IPS-18c (cell line): ENCODE results near the gene REL.
"Not testable (repeated sequence)": the region's sequence is repeated elsewhere in the genome, so short reads cannot be mapped to it uniquely, and the experiment has no call there.

Source experiments
- H3K4me3 ChIP-seq: 2 replicates; pipeline ENCODE4 v1.7.0; 2013; ENCODE audit warnings: low read depth, mild to moderate bottlenecking, low read length, moderate library complexity; ENCODE audit not compliant: insufficient read depth
- H3K9me3 ChIP-seq: one replicate; pipeline ENCODE4 v1.6.1; 2013; ENCODE audit warnings: mild to moderate bottlenecking, low read length, moderate library complexity; ENCODE audit not compliant: control insufficient read depth, insufficient read depth

The REL gene

DNA sequence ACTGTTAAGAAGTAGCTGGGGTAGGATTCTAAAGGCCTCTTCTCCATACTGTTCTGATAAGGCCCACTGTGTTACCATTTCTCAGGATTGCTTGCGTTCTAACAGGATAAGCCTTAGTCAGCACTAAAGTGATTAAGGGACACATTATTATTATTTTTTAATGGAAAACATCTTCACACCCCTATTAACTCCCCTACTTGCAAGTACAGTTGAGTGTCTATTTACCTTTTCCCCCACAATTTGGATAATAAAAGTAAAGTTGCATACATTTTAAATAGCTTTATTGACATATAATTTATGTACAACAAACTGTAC is 9.0 kb downstream of the REL start:
- Histone ChIP-seq H3K9me3 (peaks cover 2% of the 10 kb centered on the region), H3K4me3 (no peak overlapping the region)

DNA sequence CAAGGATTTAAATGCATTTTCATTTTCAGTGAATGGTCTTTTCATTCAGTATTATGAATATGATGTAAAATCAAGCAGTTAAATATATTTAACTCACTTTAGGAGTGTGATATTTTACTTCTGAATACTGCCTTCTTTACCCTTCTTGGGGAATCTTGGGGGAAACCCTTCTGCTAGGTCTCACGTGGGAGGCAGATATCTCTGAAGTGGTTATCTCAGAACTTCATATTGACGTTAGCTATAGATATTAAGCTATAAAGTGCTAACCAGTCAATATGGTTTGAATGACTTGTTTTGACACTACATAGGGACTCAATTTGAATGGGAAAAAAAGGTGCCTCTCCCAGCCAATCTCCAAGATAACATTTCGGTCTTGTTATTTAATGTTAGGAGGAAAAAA is 9.8 kb downstream of the REL start:
- peaks cover 2% of the 10 kb centered on the region for H3K9me3 ChIP-seq

DNA sequence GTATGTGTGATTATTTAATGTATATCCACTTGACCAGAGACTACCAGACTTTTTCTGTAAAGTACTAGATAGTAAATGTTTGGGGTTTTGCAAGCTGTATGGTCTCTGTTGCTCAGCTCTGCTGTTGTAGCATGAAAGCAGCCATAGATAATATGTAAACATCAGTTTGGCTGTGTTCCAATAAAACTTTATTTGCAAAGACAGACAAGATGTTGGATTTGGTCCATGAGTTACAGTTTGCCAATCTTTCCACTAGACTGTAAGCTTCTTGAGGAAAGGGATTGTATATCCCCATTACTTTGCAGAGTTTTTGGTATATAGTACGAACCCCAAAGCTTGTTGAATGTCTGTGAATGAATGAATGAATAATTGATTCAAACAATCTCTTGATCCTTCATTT is 17.2 kb downstream of the REL start:
- Histone ChIP-seq H3K9me3 (no peaks in the 10 kb centered on the region), H3K4me3 (no peak overlapping the region)

More for the DNA sequence above, 9.8 kb downstream of the REL start:
- no peak overlapping the region for H3K4me3 ChIP-seq

DNA sequence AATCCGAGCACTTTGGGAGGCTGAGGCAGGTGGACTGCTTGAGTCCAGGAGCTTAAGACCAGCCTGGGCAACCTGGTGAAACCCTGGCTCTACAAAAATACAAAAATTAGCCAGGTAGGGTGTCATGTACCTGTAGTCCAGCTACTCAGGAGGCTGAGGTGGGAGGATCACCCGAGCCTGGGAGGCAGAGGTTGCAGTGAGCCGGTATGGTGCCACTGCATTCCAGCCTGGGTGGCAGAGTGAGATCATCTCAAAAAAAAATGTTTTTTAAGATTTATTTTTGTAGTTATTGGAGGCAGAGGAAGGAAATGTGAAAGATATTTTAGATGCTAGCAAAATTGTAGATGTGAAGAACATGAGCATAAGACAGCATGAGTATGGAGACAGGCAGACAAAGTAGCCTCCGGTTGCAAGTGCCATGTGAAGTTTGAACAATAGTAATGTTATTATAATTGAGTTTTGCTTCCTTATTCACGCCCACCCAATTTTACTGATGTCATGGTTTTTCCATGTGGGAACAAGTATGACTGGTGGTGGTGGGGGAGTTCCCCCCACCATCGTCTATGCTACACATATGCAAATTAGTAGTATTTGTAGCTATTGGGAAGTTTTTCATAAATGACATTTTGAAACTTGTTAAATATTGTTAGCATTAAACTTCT is 18.0 kb downstream of the REL start:
- H3K9me3 ChIP-seq: no peaks in the 10 kb centered on the region
- no peak overlapping the region for H3K4me3 ChIP-seq

DNA sequence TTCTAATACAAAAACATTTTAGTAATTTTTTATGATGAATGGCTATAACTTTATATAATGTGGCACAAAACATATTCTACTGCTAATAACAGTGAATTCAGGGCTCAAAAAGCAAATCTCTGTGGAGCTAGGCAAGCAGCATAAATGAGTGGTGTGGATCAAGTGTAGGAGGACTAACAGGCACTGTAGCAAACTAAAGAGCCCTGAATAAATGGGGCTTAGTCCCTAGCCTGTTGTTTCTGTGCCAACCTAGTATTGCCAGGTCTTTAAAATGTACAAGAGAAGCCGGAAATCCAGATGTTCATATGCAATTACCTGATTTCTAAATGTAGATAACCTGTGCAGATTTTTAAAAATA is 18.5 kb downstream of the REL start:
- no peaks in the 10 kb centered on the region for H3K9me3 ChIP-seq
- no peak overlapping the region for H3K4me3 ChIP-seq

DNA sequence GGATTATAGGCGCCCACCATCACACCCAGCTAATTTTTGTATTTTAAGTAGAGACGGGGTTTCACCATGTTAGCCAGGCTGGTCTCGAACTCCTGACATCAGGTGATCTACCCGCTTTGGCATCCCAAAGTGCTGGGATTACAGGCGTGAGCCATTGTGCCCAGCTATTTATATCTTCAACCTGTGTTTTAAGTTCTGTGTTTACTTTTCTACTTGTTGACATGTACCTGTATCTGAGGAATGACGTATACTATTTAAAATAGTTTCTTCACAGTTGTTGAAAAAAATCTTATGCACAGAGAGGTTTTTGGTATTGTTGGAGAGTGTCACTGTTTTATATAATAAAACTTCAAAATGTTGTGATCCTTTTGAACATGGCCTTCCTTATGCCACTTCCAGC is 19.9 kb downstream of the REL start:
- H3K4me3 ChIP-seq, H3K9me3 ChIP-seq: not testable (repeated sequence)

DNA sequence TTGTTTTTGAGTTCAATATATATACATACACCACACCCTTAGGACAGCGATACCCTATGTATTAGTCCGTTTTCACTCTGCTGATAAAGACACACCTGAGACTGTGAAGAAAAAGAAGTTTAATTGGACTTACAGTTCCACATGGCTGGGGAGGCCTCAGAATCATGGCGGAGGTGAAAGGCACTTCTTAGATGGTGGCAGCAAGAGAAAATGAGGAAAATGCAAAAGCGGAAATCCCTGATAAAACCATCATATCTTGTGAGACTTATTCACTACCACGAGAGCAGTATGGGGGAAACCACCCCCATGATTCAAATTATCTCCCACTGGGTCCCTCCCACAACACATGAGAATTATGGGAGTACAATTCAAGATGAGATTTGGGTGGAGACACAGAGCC is 24.5 kb downstream of the REL start:
- H3K4me3 ChIP-seq, H3K9me3 ChIP-seq: not testable (repeated sequence)

DNA sequence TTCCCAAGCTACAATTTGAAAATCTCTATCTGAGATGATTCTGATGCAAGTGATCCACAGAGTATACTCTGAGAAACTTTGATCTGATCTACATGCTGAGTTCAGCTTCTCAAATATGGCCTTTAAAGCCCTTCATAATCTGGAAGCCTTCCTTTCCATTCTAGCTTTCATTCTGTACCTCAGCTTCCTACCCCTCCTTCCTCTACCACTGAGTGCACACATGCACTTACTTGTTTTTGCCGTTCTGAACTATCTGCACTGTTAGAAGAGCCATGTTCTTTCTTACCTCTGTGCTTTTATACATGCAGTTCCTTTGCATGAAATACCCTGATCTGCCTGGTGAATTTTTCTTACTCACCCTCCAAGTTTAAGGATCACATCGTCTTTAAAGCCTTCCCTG is 25.0 kb downstream of the REL start:
- Histone ChIP-seq H3K4me3 (no peak overlapping the region), H3K9me3 (no peaks in the 10 kb centered on the region)

DNA sequence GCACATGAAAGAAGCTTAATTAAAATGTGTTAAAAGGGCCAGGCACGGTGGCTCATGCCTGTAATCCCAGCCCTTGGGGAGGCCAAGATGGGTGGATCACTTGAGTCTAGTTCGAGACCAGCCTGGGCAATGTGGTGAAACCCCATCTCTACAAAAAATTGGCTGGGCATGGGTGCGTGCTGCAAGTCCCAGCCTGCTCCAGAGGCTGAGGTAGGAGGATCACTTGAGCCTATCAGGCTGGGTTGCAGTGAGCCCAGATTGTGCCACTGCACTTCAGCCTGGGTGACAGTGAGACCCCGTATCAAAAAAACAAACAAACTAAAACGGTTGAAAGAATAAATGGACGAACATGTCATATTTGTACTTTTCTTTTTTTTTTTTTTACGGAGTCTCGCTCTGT is 26.0 kb downstream of the REL start:
- Histone ChIP-seq H3K4me3 (no peak overlapping the region), H3K9me3 (no peaks in the 10 kb centered on the region)

DNA sequence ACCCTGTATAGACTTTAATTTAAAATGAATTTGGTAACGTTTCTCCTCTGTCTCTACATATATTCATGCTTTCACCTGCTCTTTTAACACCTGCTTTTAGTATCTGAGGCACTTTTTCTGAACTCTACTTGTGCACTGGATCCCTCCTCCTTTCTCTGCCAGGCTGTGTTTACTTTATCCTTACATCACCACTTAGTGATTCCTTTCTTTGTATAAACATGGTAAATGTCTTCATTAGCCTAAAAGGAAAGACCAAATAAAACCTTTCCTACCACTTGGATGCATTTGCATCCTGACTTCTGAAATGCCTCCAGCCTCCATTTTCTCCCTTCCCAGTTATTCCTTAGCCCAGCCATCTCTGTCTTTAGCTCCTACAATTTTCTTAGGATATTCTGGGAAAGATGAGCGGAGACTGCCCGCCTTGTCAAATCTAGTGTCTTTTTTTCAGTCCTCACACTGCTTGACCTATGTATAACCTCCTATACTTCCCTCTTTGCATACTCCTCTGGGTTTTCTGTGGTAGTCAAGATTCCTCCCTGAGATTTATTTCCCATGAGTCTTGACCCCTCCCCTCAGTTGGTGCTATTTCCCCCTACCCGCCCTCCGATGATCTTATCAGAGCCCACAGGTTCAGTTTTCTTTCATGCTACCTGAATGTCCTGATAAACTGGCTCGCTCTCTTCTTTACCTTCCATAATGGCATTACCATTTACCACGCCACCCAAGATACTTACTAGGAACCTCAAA is 44.8 kb downstream of the REL start:
- Histone ChIP-seq H3K9me3 (no peaks in the 10 kb centered on the region), H3K4me3 (no peak overlapping the region)

DNA sequence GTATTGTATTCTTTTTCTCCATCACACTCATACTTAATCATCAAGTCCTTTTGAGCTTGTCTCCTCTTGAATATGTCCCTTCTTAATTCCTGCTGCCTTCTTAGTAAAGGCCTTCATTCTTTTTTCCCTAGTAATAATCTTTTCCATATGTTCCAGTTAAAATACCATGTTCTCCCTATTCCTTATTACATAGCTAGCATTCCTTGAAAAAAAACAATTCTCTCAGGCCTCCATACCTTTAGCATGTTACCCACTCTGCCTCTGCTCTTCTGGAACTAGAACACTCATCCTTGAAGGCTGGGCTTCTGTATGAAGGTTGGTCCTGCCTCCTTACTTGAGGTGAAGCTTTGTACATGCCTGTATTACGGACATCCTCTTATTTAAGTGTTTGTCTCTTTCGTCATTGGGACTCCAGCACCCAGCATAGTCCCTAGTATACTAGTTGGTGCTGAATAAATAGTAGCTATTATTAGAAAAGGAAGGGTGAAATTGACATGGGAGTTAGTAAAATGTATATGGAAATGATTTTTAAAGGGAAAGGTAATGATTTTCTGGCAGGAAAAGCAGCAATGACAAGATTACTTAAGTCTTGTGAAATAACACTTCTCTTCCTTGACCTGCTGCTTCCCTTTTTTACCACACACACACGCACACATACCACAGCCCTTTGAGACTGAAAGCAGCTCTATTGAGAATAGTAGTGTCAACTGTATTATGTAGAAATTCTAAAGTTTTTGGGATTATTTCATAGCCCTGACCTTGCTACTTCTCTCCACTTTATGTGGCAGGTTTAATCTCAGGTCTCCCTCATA is 45.6 kb downstream of the REL start:
- no peaks in the 10 kb centered on the region for H3K9me3 ChIP-seq
- H3K4me3 ChIP-seq: no peak overlapping the region

DNA sequence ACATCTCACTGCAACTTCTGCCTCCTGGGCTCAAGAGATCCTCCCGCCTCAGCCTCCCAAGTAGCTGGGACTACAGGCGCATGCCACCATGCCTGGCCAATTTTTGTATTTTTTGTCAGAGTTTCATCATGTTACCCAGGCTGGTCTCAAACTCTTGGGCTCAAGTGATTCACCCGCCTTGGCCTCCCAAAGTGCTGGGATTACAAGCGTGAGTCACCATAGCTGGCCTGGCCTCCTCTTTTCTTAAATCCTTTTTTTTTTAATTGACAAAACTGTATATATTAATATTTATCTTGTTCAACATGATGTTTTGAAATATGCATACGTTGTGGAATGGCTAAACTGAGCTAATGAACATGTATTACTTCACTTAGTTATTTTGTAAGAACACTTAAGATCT is 50.7 kb downstream of the REL start:
- H3K9me3 ChIP-seq, H3K4me3 ChIP-seq: not testable (repeated sequence)

DNA sequence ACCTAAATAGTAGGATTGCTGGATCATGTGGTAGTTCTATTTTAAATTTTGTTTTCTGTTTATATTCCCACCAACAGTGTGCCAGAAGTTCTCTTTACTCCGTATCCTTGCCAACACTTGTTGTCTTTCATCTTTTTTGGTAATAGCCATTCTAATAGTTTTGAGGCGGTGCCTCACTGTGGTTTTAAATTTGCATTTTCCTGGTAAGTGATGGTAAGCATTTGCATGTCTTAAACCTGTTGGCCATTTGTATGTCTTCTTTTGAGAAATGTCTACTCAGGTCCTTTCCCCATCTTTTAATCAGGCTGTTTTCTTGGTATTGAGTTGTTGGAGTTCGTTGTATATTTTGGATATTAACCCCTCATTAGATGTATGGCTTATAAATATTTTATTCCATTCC is 51.6 kb downstream of the REL start:
- H3K4me3 ChIP-seq: no peak overlapping the region
- H3K9me3 ChIP-seq: no peaks in the 10 kb centered on the region

DNA sequence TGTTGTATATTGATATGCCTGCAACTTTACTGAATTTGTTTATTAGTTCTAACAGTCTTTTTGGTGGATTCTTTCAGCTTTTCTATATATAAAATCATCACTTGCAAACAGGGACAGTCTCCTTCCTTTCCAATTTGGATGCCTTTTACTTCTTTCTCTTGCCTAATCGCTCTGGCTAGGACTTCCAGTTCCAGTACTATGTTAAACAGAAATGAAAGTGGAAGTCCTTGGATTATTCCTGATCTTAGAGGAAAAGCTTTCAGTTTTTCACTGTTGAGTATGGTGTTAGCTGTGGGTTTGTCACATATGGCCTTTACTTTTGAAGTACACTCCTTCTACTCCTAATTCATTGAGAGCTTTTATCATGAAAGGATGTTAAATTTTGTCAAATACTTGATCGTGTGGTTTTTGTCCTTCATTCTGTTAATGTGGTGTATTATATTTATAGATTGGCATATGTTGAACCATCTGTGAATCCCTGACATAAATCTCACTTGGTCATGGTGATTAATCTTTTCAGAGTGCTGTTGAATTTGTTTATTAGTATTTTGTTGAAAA is 52.9 kb downstream of the REL start:
- Histone ChIP-seq H3K4me3 (no peak overlapping the region), H3K9me3 (no peaks in the 10 kb centered on the region)

DNA sequence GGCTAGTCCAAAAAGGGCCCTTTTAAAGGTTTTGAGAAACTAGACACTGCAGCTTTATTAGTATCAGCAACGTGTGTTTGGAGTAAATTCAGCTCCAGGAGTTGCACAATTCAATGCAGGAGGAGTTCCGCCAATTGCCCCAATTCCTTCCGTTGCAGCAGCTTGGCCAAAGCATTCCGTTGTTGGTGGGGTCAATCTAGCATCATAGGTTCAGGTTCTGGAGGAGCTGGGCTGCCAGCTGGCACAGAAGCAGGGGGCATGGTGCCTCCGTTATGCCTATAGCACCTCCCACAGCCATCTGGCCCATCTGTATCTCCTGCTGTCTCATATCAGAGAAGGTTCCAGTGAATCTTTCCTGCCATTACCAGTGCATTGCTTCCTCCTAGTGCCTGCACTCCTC is 55.4 kb downstream of the REL start:
- Histone ChIP-seq H3K4me3 (no peak overlapping the region), H3K9me3 (no peaks in the 10 kb centered on the region)

DNA sequence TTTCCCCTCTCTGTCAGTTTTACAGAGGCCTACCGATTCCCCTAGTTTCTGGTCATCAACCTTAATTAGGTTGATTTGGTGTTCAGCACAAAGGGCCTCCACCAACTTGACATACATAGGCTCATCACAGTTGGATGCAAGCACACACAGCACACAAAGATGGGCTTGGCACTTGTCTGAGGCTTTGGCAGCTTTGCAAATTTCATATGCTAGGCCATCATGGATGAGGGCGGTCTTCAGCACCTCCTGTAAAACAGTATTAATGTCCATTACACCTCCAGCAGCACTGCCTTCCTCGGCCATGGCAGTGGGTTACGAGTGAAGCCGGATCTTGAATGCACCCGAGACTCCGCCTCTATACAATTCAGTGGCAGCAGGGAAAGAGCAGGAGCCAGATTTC is 56.9 kb downstream of the REL start:
- Histone ChIP-seq H3K4me3 (no peak overlapping the region; the same call in 1 of the 2 replicates), H3K9me3 (no peaks in the 10 kb centered on the region)

DNA sequence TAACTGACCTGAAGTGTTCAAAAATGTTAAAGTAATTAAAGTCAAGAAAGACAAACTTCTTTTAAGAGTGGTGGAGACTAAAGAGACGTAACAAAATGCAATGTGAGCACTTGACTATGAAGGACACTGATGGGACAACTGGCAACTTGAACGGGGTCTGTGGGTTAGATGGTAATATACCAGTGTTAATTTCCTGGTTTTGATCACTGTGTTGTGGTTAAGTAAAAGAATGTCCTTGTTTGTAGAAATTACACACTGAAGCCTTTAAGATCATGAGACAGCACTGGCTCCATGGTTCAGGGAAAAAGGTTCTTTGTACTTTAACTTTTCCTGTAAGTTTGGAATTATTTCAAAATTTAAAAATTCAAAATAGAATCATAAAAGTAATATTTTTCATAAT is 58.2 kb downstream of the REL start:
- no peaks in the 10 kb centered on the region for H3K9me3 ChIP-seq
- no peak overlapping the region for H3K4me3 ChIP-seq

DNA sequence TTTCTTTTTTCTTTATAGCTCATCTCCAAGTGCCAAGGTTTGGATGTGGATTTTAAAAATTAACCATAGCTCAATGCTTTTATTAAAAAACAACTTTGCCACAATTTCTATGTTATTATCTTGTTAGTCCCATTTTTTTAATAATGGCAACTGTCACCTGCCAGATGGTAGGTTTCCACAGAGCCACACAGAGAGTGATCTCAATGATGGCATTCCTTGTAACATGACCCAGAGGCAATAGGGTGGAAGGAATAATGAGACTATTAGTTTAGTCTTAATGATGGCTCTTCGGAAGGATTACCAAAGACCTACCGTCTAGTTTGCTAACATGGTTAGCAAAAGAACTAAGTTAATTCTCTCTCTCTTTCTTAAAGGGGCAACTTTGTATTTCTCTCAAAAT is 64.0 kb downstream of the REL start:
- Histone ChIP-seq H3K9me3 (peaks cover under 1% of the 10 kb centered on the region), H3K4me3 (no peak overlapping the region)
